Trophoblast cell (in vitro differentiated cells and primary cell): ENCODE data around the gene TMEM178B.
"Not testable (repeated sequence)": the region's sequence is repeated elsewhere in the genome, so short reads cannot be mapped to it uniquely, and the experiment has no call there.

Experiments
- DNase-seq, 2 donors: peaks; one replicate each; pipeline ENCODE4 v3.0.0-alpha.2; 2016
- H2AFZ ChIP-seq: 2 replicates; pipeline ENCODE4 v1.6.1; 2013; ENCODE audit warnings: low read length, moderate library complexity, mild to moderate bottlenecking; ENCODE audit not compliant: insufficient read depth, poor library complexity
- H2AK5ac ChIP-seq: 2 replicates; pipeline ENCODE4 v1.6.1; 2013; ENCODE audit warnings: mild to moderate bottlenecking, low read length
- H2BK120ac ChIP-seq: 2 replicates; pipeline ENCODE4 v1.6.1; 2013; ENCODE audit warnings: low read length, mild to moderate bottlenecking, moderate library complexity; ENCODE audit not compliant: insufficient read depth, poor library complexity
- H2BK12ac ChIP-seq: 2 replicates; pipeline ENCODE4 v1.6.1; 2013; ENCODE audit warnings: mild to moderate bottlenecking, low read length, moderate library complexity
- H2BK5ac ChIP-seq: 2 replicates; pipeline ENCODE4 v1.6.1; 2013; ENCODE audit warnings: low read length, low read depth, moderate library complexity, mild to moderate bottlenecking; ENCODE audit not compliant: poor library complexity
- H3K14ac ChIP-seq: 2 replicates; pipeline ENCODE4 v1.6.1; 2013; ENCODE audit warnings: mild to moderate bottlenecking, low read length
- H3K18ac ChIP-seq: 2 replicates; pipeline ENCODE4 v1.6.1; 2013; ENCODE audit warnings: mild to moderate bottlenecking, low read length
- H3K23ac ChIP-seq: 2 replicates; pipeline ENCODE4 v1.6.1; 2013; ENCODE audit warnings: low read length
- H3K27ac ChIP-seq: 2 replicates; pipeline ENCODE4 v1.5.1; 2013; ENCODE audit warnings: low read depth, mild to moderate bottlenecking, inconsistent platforms, low read length, moderate library complexity
- H3K27me3 ChIP-seq: 2 replicates; pipeline ENCODE4 v1.6.1; 2013; ENCODE audit warnings: inconsistent platforms, mild to moderate bottlenecking, low read length, moderate library complexity; ENCODE audit not compliant: insufficient read depth
- H3K36me3 ChIP-seq, 2 experiments: 1 replicate in 1 of 2; 2 replicates in 1 of 2; pipeline ENCODE4 v1.6.1; 2013; ENCODE audit warnings: low read length in 2 of 2, mild to moderate bottlenecking in 2 of 2, moderate library complexity in 1 of 2; ENCODE audit not compliant: insufficient read depth in 2 of 2, control insufficient read depth in 1 of 2
- H3K4ac ChIP-seq: 2 replicates; pipeline ENCODE4 v1.6.1; 2013; ENCODE audit warnings: low read depth, mild to moderate bottlenecking, low read length, moderate library complexity
- H3K4me1 ChIP-seq, 2 experiments: 1 replicate in 1 of 2; 2 replicates in 1 of 2; pipeline ENCODE4 v1.6.1; 2013; ENCODE audit warnings: low read length in 2 of 2, mild to moderate bottlenecking in 2 of 2, moderate library complexity in 1 of 2; ENCODE audit not compliant: insufficient read depth in 2 of 2, control insufficient read depth in 1 of 2
- H3K4me2 ChIP-seq: 2 replicates; pipeline ENCODE4 v1.6.1; 2013; ENCODE audit warnings: inconsistent platforms, mild to moderate bottlenecking, low read length, moderate library complexity
- H3K4me3 ChIP-seq: 2 replicates; pipeline ENCODE4 v1.5.1; 2013; ENCODE audit warnings: mild to moderate bottlenecking, low read depth, low read length, inconsistent platforms
- H3K79me1 ChIP-seq: one replicate; pipeline ENCODE4 v1.6.1; 2013; ENCODE audit warnings: low read length
- H3K79me2 ChIP-seq: 2 replicates; pipeline ENCODE4 v1.6.1; 2013; ENCODE audit warnings: low read length, mild to moderate bottlenecking; ENCODE audit not compliant: control insufficient read depth, insufficient read depth, poor library complexity
- H3K9ac ChIP-seq: 2 replicates; pipeline ENCODE4 v1.6.1; 2013; ENCODE audit warnings: mild to moderate bottlenecking, low read length
- H3K9me3 ChIP-seq: 2 replicates; pipeline ENCODE4 v1.6.1; 2013; ENCODE audit warnings: low read depth, mild to moderate bottlenecking, control low read depth, inconsistent platforms, low read length; ENCODE audit not compliant: insufficient read depth
- H4K12ac ChIP-seq: 2 replicates; pipeline ENCODE4 v1.6.1; 2013; ENCODE audit warnings: low read depth, mild to moderate bottlenecking, low read length, moderate library complexity
- H4K8ac ChIP-seq: 2 replicates; pipeline ENCODE4 v1.6.1; 2013; ENCODE audit warnings: low read depth, mild to moderate bottlenecking, low read length, moderate library complexity
- H4K91ac ChIP-seq: one replicate; pipeline ENCODE4 v1.6.1; 2013; ENCODE audit warnings: low read depth, mild to moderate bottlenecking, low read length, moderate library complexity
- WGBS: extraction: QIAGEN DNeasy Blood & Tissue Kit; methylation state at CpG from one replicate; pipeline ENCODE4 v1.1.7; 2013; ENCODE audit warnings: missing lambda C conversion rate; ENCODE audit not compliant: insufficient read length, insufficient coverage; ENCODE audit errors: extremely low coverage; 5-methylcytosine and 5-hydroxymethylcytosine counted together

The TMEM178B gene

DNA sequence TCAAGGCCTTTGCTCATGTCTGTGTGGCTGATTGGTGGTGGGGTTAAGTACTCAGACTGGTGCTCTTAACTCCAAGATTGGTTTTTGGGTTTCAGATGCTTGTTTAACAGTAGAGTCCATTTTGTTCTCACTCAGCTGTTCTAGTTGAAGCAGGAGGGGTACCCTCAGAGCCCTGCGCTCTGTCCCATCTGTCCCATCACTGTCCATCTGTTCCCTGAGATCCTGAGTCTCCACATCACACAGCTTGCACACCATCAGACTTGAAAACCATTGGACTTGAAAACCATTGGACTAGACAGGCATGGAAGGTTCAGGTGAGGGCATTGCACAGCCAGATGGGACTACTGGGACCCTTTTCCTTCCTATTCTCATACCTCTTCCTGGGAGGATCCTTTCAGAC, 39.3 kb downstream of the TMEM178B start:
- H2BK5ac ChIP-seq = no peak overlapping the region
- H3K79me2 ChIP-seq = no peaks in the 10 kb centered on the region
- no peak overlapping the region for H2AK5ac ChIP-seq
- H3K4me1 ChIP-seq = no peaks in the 10 kb centered on the region
- H2AFZ ChIP-seq = no peak overlapping the region
- H4K91ac ChIP-seq = no peak overlapping the region
- no peak overlapping the region for H3K9ac ChIP-seq
- no peak overlapping the region for H3K27ac ChIP-seq
- no peak overlapping the region for H3K23ac ChIP-seq
- H4K12ac ChIP-seq = no peak overlapping the region
- no peak overlapping the region for H3K18ac ChIP-seq
- WGBS = no CpG with 5 or more reads among the region's 1 CpG
- H2BK120ac ChIP-seq = no peak overlapping the region
- H3K4ac ChIP-seq = no peak overlapping the region
- H4K8ac ChIP-seq = no peak overlapping the region
- no peaks in the 10 kb centered on the region for H3K79me1 ChIP-seq
- no peaks in the 10 kb centered on the region for H3K36me3 ChIP-seq
- H3K9me3 ChIP-seq = no peaks in the 10 kb centered on the region
- H3K4me2 ChIP-seq = no peak overlapping the region
- no peak for DNase-seq
- no peak overlapping the region for H2BK12ac ChIP-seq
- no peaks in the 10 kb centered on the region for H3K27me3 ChIP-seq
- H3K14ac ChIP-seq = no peak overlapping the region
- H3K4me3 ChIP-seq = no peak overlapping the region

DNA sequence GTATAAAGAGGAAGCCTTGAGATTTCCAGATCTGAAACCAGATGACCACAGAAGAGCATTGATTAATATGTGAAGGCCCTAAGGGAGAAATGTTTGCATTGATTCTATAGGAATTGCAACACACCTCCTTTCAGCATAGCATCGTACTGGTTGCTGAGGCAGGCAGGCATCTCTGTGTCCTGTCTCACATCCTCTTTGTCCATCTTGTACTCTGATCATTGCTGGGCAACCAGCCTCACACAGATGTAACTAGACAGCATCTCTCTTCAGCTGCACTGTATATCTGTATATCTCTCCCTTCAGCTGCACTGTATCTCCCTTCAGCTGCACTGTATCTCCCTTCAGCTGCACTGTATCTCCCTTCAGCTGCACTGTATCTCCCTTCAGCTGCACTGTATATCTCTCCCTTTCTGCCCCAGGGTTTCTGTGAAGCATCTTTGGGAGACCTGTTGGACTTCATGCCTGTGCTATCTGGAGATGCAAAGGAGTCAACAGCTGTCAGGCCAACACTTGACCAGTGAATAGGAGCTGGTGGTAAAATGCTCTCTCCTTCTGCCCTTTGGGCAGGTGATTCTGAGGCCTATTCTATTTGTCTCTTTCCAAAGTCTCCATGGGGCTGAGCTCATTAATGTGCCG, 40.3 kb downstream of the TMEM178B start:
- H4K12ac ChIP-seq = no peak overlapping the region
- H3K36me3 ChIP-seq = no peaks in the 10 kb centered on the region
- H2BK120ac ChIP-seq = no peak overlapping the region
- no peak overlapping the region for H3K23ac ChIP-seq
- no peak overlapping the region for H3K14ac ChIP-seq
- H2AFZ ChIP-seq = no peak overlapping the region
- H3K9ac ChIP-seq = no peak overlapping the region
- no peak overlapping the region for H3K4me3 ChIP-seq
- H3K79me2 ChIP-seq = no peaks in the 10 kb centered on the region
- no peaks in the 10 kb centered on the region for H3K9me3 ChIP-seq
- H3K18ac ChIP-seq = no peak overlapping the region
- WGBS = no CpG with 5 or more reads among the region's 2 CpGs
- no peak overlapping the region for H3K4me2 ChIP-seq
- peak in 1 of 2 donors; percentile 47 for DNase-seq
- H4K91ac ChIP-seq = no peak overlapping the region
- no peak overlapping the region for H2AK5ac ChIP-seq
- H4K8ac ChIP-seq = no peak overlapping the region
- H3K4me1 ChIP-seq = no peaks in the 10 kb centered on the region
- H3K27me3 ChIP-seq = no peaks in the 10 kb centered on the region
- no peak overlapping the region for H2BK12ac ChIP-seq
- H3K4ac ChIP-seq = no peak overlapping the region
- no peak overlapping the region for H3K27ac ChIP-seq
- H2BK5ac ChIP-seq = no peak overlapping the region
- no peaks in the 10 kb centered on the region for H3K79me1 ChIP-seq

DNA sequence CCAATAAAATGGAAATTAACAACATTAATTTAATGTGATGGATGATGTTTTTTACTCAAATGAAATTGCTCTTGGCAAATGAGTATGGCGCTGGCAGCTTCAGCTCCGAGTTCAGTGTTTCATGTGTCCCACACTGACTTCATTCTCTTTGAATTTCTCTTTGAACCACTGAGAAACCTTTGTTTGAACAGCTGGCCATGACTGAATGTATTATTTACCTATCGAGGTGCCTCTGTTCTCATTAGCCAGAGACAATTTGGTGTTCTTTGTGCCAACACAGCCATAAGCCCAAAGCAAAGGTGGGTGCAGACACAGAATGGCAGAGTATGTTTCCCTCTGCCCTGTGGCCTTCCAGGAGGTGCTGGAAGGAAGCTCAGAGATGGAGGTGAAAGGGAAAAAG, 42.1 kb downstream of the TMEM178B start:
- H2AFZ ChIP-seq = no peak overlapping the region
- no peak overlapping the region for H4K91ac ChIP-seq
- H3K18ac ChIP-seq = no peak overlapping the region
- no peaks in the 10 kb centered on the region for H3K79me1 ChIP-seq
- no peaks in the 10 kb centered on the region for H3K9me3 ChIP-seq
- no peak overlapping the region for H2BK12ac ChIP-seq
- no peak overlapping the region for H2BK120ac ChIP-seq
- no peak overlapping the region for H3K14ac ChIP-seq
- no peaks in the 10 kb centered on the region for H3K36me3 ChIP-seq
- H3K23ac ChIP-seq = no peak overlapping the region
- no peaks in the 10 kb centered on the region for H3K79me2 ChIP-seq
- H3K4me3 ChIP-seq = no peak overlapping the region
- no peak overlapping the region for H3K4ac ChIP-seq
- no peak overlapping the region for H4K12ac ChIP-seq
- no CpG with 5 or more reads among the region's 3 CpGs for WGBS
- no peak overlapping the region for H2BK5ac ChIP-seq
- H3K4me1 ChIP-seq = no peaks in the 10 kb centered on the region
- H2AK5ac ChIP-seq = no peak overlapping the region
- no peak overlapping the region for H3K27ac ChIP-seq
- no peak overlapping the region for H3K9ac ChIP-seq
- no peak for DNase-seq
- H4K8ac ChIP-seq = no peak overlapping the region
- H3K27me3 ChIP-seq = no peaks in the 10 kb centered on the region
- H3K4me2 ChIP-seq = no peak overlapping the region

DNA sequence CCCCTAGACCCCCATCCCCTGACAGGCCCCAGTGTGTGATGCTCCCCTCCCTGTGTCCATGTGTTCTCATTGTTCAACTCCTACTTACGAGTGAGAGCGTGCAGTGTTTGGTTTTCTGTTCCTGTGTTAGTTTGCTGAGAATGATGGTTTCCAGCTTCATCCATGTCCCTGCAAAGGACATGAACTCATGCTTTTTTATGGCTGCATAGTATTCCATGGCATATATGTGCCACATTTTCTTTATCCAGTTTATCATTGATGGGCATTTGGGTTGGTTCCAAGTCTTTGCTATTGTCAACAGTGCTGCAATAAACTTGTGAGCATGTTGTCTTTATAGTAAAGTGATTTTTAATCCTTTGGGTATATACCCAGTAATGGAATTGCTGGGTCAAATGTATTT, 42.8 kb downstream of the TMEM178B start:
- not testable (repeated sequence) for H3K36me3 ChIP-seq, H3K4me3 ChIP-seq, H2BK120ac ChIP-seq, H3K27me3 ChIP-seq, H3K14ac ChIP-seq, H3K18ac ChIP-seq, H3K23ac ChIP-seq, H3K4ac ChIP-seq, H3K4me1 ChIP-seq, H3K9ac ChIP-seq, H3K27ac ChIP-seq, H3K79me1 ChIP-seq, H3K9me3 ChIP-seq, H3K79me2 ChIP-seq, H2BK5ac ChIP-seq, H4K8ac ChIP-seq, DNase-seq, H2BK12ac ChIP-seq, H4K91ac ChIP-seq, H2AFZ ChIP-seq, H4K12ac ChIP-seq, H2AK5ac ChIP-seq, H3K4me2 ChIP-seq
- WGBS = no CpG with 5 or more reads among the region's 2 CpGs
